IMR-90 (cell line): ENCODE data around the gene TMEM223. TPM values are rescaled to one million over a fixed set of nuclear protein-coding genes. Genes with fewer than 3 reads are reported as not detected.
A peak's percentile ranks its signal among the peaks of the same experiment; 100 is the strongest.

ENCODE experiments used
- ATAC-seq: fragments of 200-7000 bp; cut with Tn5 transposase; 2 replicates; pipeline ENCODE4 v1.9.1; 2020; ENCODE audit warnings: low read depth, mild to moderate bottlenecking, moderate library complexity
- BruUV-seq: library from RNA; stranded (reverse); fragments of 400-500 nt; replicated peaks from 2 replicates; lab custom pipeline; 2021; lab: Mats Ljungman, UMichigan
- CTCF ChIA-PET: fragments of 300-600 bp; formaldehyde crosslinking; extraction: SDS; loops from one replicate; lab custom pipeline; 2021; ENCODE audit warnings: antibody characterized with exemption; lab: Yijun Ruan, JAX
- POLR2A ChIA-PET: fragments of 300-600 bp; sonication (Branson Sonifier 250); formaldehyde crosslinking; loops from one replicate; lab custom pipeline; 2022; ENCODE audit warnings: antibody characterized with exemption; ENCODE audit not compliant: unreplicated experiment; lab: Charles Lee
- DNase-seq: peaks from one replicate; pipeline ENCODE4 v3.0.0; 2013
- H2AFZ ChIP-seq: replicated peaks from 2 replicates; pipeline ENCODE3; 2013; ENCODE audit warnings: low read length, mild to moderate bottlenecking; ENCODE audit not compliant: poor library complexity
- H2AK5ac ChIP-seq: 2 replicates; pipeline ENCODE4 v1.6.1; 2013; ENCODE audit warnings: low read depth, low read length, inconsistent platforms
- H2AK9ac ChIP-seq: replicated peaks from 2 replicates; pipeline ENCODE3; 2013; ENCODE audit warnings: mild to moderate bottlenecking, low read depth, low read length, moderate library complexity; ENCODE audit not compliant: poor library complexity
- H2BK120ac ChIP-seq: 2 replicates; pipeline ENCODE4 v1.6.1; 2013; ENCODE audit warnings: low read depth, low read length, inconsistent platforms
- H2BK15ac ChIP-seq: 3 replicates; pipeline ENCODE4 v1.6.1; 2013; ENCODE audit warnings: low read depth, low read length, inconsistent platforms
- H2BK20ac ChIP-seq: 2 replicates; pipeline ENCODE4 v1.6.1; 2013; ENCODE audit warnings: low read depth, mild to moderate bottlenecking, inconsistent platforms, low read length, moderate library complexity
- H2BK5ac ChIP-seq: 2 replicates; pipeline ENCODE4 v1.6.1; 2013; ENCODE audit warnings: mild to moderate bottlenecking, low read depth, low read length, inconsistent platforms; ENCODE audit not compliant: poor library complexity, severe bottlenecking
- H3K14ac ChIP-seq: replicated peaks from 2 replicates; pipeline ENCODE4 v1.6.1; 2013; ENCODE audit warnings: low read depth, low read length, inconsistent platforms
- H3K18ac ChIP-seq: 2 replicates; pipeline ENCODE4 v1.6.1; 2013; ENCODE audit warnings: low read depth, low read length, control low read depth
- H3K23ac ChIP-seq: 2 replicates; pipeline ENCODE4 v1.6.1; 2013; ENCODE audit warnings: low read depth, low read length, inconsistent platforms
- H3K27ac ChIP-seq: 2 replicates; pipeline ENCODE4 v1.5.1; 2013; ENCODE audit warnings: mild to moderate bottlenecking, control low read depth, low read length; ENCODE audit not compliant: insufficient read depth
- H3K27me3 ChIP-seq: 2 replicates; pipeline ENCODE4 v1.6.1; 2013; ENCODE audit warnings: low read length; ENCODE audit not compliant: control insufficient read depth, insufficient read depth
- H3K36me3 ChIP-seq: 2 replicates; pipeline ENCODE4 v1.6.1; 2013; ENCODE audit warnings: low read length, mixed read lengths; ENCODE audit not compliant: control insufficient read depth, insufficient read depth
- H3K4ac ChIP-seq: 2 replicates; pipeline ENCODE4 v1.6.1; 2013; ENCODE audit warnings: low read depth, low read length, inconsistent platforms
- H3K4me1 ChIP-seq: 2 replicates; pipeline ENCODE4 v1.6.1; 2013; ENCODE audit warnings: low read length, mixed read lengths; ENCODE audit not compliant: control insufficient read depth, insufficient read depth
- H3K4me2 ChIP-seq: 2 replicates; pipeline ENCODE4 v1.6.1; 2013; ENCODE audit warnings: low read depth, mild to moderate bottlenecking, control low read depth, low read length, moderate library complexity
- H3K4me3 ChIP-seq: 2 replicates; pipeline ENCODE4 v1.5.1; 2013; ENCODE audit warnings: low read depth, mild to moderate bottlenecking, control low read depth, low read length, moderate library complexity; ENCODE audit not compliant: insufficient read depth
- H3K56ac ChIP-seq: 2 replicates; pipeline ENCODE4 v1.6.1; 2013; ENCODE audit warnings: low read length, inconsistent platforms; ENCODE audit not compliant: insufficient read depth; ENCODE audit errors: extremely low read depth
- H3K79me1 ChIP-seq, 2 experiments: 2 replicates each; pipeline ENCODE4 v1.6.1; 2013; ENCODE audit warnings: low read length in 2 of 2, inconsistent platforms in 1 of 2, low read depth in 1 of 2
- H3K9ac ChIP-seq: 2 replicates; pipeline ENCODE4 v1.6.1; 2013; ENCODE audit warnings: low read depth, low read length, control low read depth
- H3K9me1 ChIP-seq: 2 replicates; pipeline ENCODE4 v1.6.1; 2013; ENCODE audit warnings: low read length, inconsistent platforms; ENCODE audit not compliant: insufficient read depth
- H3K9me3 ChIP-seq: 2 replicates; pipeline ENCODE4 v1.6.1; 2013; ENCODE audit warnings: low read length; ENCODE audit not compliant: control insufficient read depth, insufficient read depth
- H4K20me1 ChIP-seq: 2 replicates; pipeline ENCODE4 v1.6.1; 2013; ENCODE audit warnings: low read length, inconsistent platforms; ENCODE audit not compliant: insufficient read depth
- H4K5ac ChIP-seq: 2 replicates; pipeline ENCODE4 v1.6.1; 2013; ENCODE audit warnings: mild to moderate bottlenecking, low read depth, low read length, control low read depth
- H4K8ac ChIP-seq, 2 experiments: 2 replicates each; pipeline ENCODE4 v1.6.1; 2013; ENCODE audit warnings: low read depth in 2 of 2, low read length in 2 of 2, control low read depth in 1 of 2, inconsistent platforms in 1 of 2
- H4K91ac ChIP-seq: 2 replicates; pipeline ENCODE4 v1.6.1; 2013; ENCODE audit warnings: low read depth, low read length, inconsistent platforms; ENCODE audit not compliant: insufficient read depth
- BHLHE40 ChIP-seq: fragments of 150-350 bp; IDR thresholded peaks from 2 replicates; pipeline ENCODE4 v1.6.1; 2016; ENCODE audit warnings: mild to moderate bottlenecking, low read depth, low read length
- CHD1 ChIP-seq: IDR thresholded peaks from 2 replicates; pipeline ENCODE4 v1.6.1; 2012; ENCODE audit warnings: low read depth, low read length, improper control_type of control experiment
- FOS ChIP-seq: fragments of 150-350 bp; IDR thresholded peaks from 2 replicates; pipeline ENCODE4 v1.6.1; 2016; ENCODE audit warnings: low read depth, low read length
- MAZ ChIP-seq: IDR thresholded peaks from 2 replicates; pipeline ENCODE4 v1.6.1; 2012; ENCODE audit warnings: low read depth, mild to moderate bottlenecking, low read length, improper control_type of control experiment, moderate library complexity, borderline replicate concordance
- NFE2L2 ChIP-seq: fragments of 150-350 bp; IDR thresholded peaks from 2 replicates; pipeline ENCODE4 v1.6.1; 2016; ENCODE audit warnings: low read depth, mild to moderate bottlenecking, low read length
- POLR2A ChIP-seq: IDR thresholded peaks from 2 replicates; pipeline ENCODE4 v1.6.1; 2012; ENCODE audit warnings: mild to moderate bottlenecking, low read depth, low read length
- RCOR1 ChIP-seq: IDR thresholded peaks from 2 replicates; pipeline ENCODE4 v1.6.1; 2012; ENCODE audit warnings: mild to moderate bottlenecking, low read length, improper control_type of control experiment; ENCODE audit not compliant: insufficient replicate concordance
- USF2 ChIP-seq: fragments of 150-350 bp; IDR thresholded peaks from 2 replicates; pipeline ENCODE4 v1.6.1; 2017; ENCODE audit warnings: mild to moderate bottlenecking, antibody characterized with exemption, low read length, low read depth
- WGBS, 2 experiments: methylation state at CpG; one replicate each; pipeline versions ENCODE4 v1.1.5 to v1.1.7; 2013; ENCODE audit warnings: missing lambda C conversion rate in 2 of 2; ENCODE audit not compliant: insufficient read length in 1 of 2; ENCODE audit errors: extremely low coverage in 2 of 2; 5-methylcytosine and 5-hydroxymethylcytosine counted together
- dilution Hi-C: fragments of 300-500 bp; cut with HindIII; formaldehyde crosslinking; loops from one replicate; pipeline ENCODE4 v1.14.3; 2018; ENCODE audit warnings: low sequenced_read_pairs; ENCODE audit not compliant: unreplicated experiment
- in situ Hi-C: fragments of 300-500 bp; cut with MboI; formaldehyde crosslinking; loops from 3 replicates; pipeline ENCODE4 v1.14.3; 2019; ENCODE audit warnings: low sequenced_read_pairs, inconsistent platforms, mixed read lengths
- intact Hi-C: fragments of 100-400 bp; cut with micrococcal nuclease; formaldehyde crosslinking; loops from 2 replicates; pipeline ENCODE4 v1.10.0; 2022
- polyA plus RNA-seq, 3 experiments: library from polyadenylated mRNA; depleted of rRNA; stranded (reverse); fragments of >200 nt; gene quantifications; 2 replicates each; pipeline ENCODE4 v1.2.3, GENCODE V29; 2012; ENCODE audit warnings: low replicate concordance in 1 of 3
- total RNA-seq: library from RNA; depleted of rRNA; stranded (reverse); fragments of >200 nt; gene quantifications from 2 replicates; pipeline ENCODE4 v1.2.3, GENCODE V29; 2012
- TF ChIP-seq, protein P1 (sequence below): fragments of 150-350 bp; IDR thresholded peaks from 2 replicates; pipeline ENCODE4 v1.6.1; 2016; ENCODE audit warnings: low read depth, mild to moderate bottlenecking, low read length, moderate library complexity, borderline replicate concordance

The TMEM223 gene
- total and polyA plus RNA-seq, 2 of the 4 experiments (the other 2 are of a cell fraction): 9.7 to 15.7 TPM

DNA sequence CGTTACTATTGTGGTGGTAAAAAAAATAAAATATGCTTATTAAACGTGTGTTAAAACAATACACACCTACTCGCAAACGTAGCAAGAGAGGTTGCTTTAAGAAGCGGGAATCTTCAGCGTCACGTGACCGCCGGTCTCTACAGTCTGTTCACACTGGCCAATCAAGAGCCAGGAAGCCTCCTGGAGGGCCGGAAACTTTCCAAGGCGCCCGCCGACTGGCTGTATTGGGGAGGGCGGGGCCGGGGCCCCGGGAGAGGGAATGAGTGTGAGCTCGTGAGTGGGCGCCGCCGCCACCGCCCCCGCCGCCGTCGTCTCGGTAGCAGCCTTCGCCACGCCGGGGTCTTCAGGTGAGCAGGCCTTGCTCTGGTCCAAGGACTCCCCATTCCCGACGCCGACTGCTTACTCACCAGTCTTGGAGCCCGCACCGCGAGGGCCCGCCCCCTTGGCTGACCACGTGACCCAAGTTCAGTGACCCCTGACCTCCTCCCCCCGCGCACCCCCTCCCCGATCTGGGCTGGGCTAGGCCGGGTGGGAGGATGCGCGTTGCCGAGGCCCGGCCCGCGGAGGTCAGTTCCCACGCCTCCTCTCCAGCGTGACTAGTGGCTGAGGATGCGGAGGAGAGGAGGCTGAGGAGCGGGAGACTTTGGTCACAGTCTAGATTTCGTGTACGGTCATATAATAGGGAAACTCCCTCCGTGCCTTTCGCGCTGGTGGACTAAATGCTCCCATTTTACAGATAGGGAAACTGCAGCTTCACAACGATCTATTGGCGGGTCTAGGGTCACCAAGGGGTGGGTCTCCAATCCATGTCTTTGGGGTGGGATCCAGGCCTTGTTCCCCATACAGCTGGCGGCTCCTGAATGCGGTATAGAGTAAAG is 20.4 kb downstream of the TMEM223 start, which contains the start of gene TAF6L:
Gene TAF6L, plus strand, starts transcription at position 253 of the 878 bp plus-strand sequence. CDS start 4,388 bp downstream, outside the sequence.
- H2BK20ac ChIP-seq: no peak within 1 kb of the TSS
- H3K9me3 ChIP-seq: no peaks in the 10 kb centered on the region
- in situ Hi-C loops (no loop called here), intact Hi-C loops (no loop called here), dilution Hi-C loops (no loop called here)
- WGBS, 2 experiments: 10% methylated on average over 6 of the region's 60 CpGs; no CpG with 5 or more reads in 1 of the 2 experiments
- H2AK5ac ChIP-seq: peak within 1 kb of the TSS; percentile 85
- H3K27me3 ChIP-seq: no peaks in the 10 kb centered on the region
- peak within 1 kb of the TSS; percentile 97 for H4K5ac ChIP-seq
- H3K9ac ChIP-seq: peak within 1 kb of the TSS; percentile 78
- peak within 1 kb of the TSS; percentile 88 for H3K4ac ChIP-seq
- peaks cover 8 to 31% of the 10 kb centered on the region in 2 experiments for H3K79me1 ChIP-seq
- H3K23ac ChIP-seq: peak within 1 kb of the TSS; percentile 74
- peak within 1 kb of the TSS; percentile 77 for H2AK9ac ChIP-seq
- CTCF ChIA-PET: interaction anchor here (0.9 to 3.8 kb wide), 2 partner anchors 10 to 16 kb away, joined by 5 to 26 read pairs; partner anchors contain the start of gene TMEM179B
- peak within 1 kb of the TSS; percentile 81 for H3K4me3 ChIP-seq
- H3K27ac ChIP-seq: peak within 1 kb of the TSS; percentile 96
- H4K8ac ChIP-seq: peak within 1 kb of the TSS; percentile 93 to 97
- peak within 1 kb of the TSS; percentile 91 for H3K56ac ChIP-seq
- H3K14ac ChIP-seq: peak within 1 kb of the TSS; percentile 80
- peaks cover 3% of the 10 kb centered on the region for H3K4me1 ChIP-seq
- H2BK120ac ChIP-seq: peak within 1 kb of the TSS; percentile 66
- POLR2A ChIA-PET: interaction anchor here (0.6 to 1.0 kb wide), 2 partner anchors 10 to 17 kb away, joined by 3 to 5 read pairs; partner anchors contain the start of genes POLR2G and ZBTB3
- peak within 1 kb of the TSS; percentile 90 for H2BK5ac ChIP-seq
- peak; percentile 99 for ATAC-seq
- H4K20me1 ChIP-seq: no peaks in the 10 kb centered on the region
- no TSS peak for BruUV-seq
- peak within 1 kb of the TSS; percentile 93 for H3K4me2 ChIP-seq
- H3K18ac ChIP-seq: peak within 1 kb of the TSS; percentile 88
- 0 out of 2 replicates have a peak, but pooled peaks cover 3% of the 10 kb centered on the region for H3K9me1 ChIP-seq
- H2BK15ac ChIP-seq: no peak within 1 kb of the TSS; the same call in 2 of the 3 replicates
- H3K36me3 ChIP-seq: peaks cover 14% of the 10 kb centered on the region
- H4K91ac ChIP-seq: peak within 1 kb of the TSS; percentile 77
- peak; percentile 95 for DNase-seq
- TF ChIP-seq MAZ (peak; percentile 96), POLR2A (peak; percentile 75), CHD1 (no peak), RCOR1 (no peak), NFE2L2 (peak; percentile 5; the same call in 1 of the 2 replicates), USF2 (peak; percentile 97), BHLHE40 (peak; percentile 77), FOS (no peak)
- TF ChIP-seq, protein P1, sequence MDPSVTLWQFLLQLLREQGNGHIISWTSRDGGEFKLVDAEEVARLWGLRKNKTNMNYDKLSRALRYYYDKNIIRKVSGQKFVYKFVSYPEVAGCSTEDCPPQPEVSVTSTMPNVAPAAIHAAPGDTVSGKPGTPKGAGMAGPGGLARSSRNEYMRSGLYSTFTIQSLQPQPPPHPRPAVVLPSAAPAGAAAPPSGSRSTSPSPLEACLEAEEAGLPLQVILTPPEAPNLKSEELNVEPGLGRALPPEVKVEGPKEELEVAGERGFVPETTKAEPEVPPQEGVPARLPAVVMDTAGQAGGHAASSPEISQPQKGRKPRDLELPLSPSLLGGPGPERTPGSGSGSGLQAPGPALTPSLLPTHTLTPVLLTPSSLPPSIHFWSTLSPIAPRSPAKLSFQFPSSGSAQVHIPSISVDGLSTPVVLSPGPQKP: no peak
- H2AFZ ChIP-seq: peak within 1 kb of the TSS; percentile 95
